Measurements from ENCODE around the gene EDN2.

EDN2 gene

GRCh38 chr1:41465741-41466140 lies 18.7 kb downstream of the EDN2 start:
- no peaks in the 10 kb centered on the region for H4K20me1 ChIP-seq (ENCODE audit: insufficient read depth, low read length)
- no peak for DNase-seq
- TF ChIP-seq CTCF (IDR thresholded peaks at IDR 0.05; ENCODE audit: low read length) (no peak), EZH2 (optimal IDR thresholded peaks at IDR 0.05; ENCODE audit: low read depth, low read length) (no peak), EZH2phosphoT487 (IDR thresholded peaks at IDR 0.05; ENCODE audit: low read length) (no peak)
- no peak overlapping the region for H3K4me3 ChIP-seq (ENCODE audit: low read length)
- no peak overlapping the region for H3K27ac ChIP-seq (ENCODE audit: low read length)
- no peak overlapping the region for H3K9ac ChIP-seq (ENCODE audit: low read length)
- H3K27me3 ChIP-seq (replicated peaks; ENCODE audit: insufficient read depth, low read length): no peaks in the 10 kb centered on the region
- H2AFZ ChIP-seq (ENCODE audit: low read length): no peak overlapping the region
- H3K9me2 ChIP-seq (replicated peaks; ENCODE audit: insufficient read depth, low read length): no peaks in the 10 kb centered on the region
- H3K79me2 ChIP-seq (ENCODE audit: low read length): no peaks in the 10 kb centered on the region
- no peaks in the 10 kb centered on the region for H3K9me3 ChIP-seq (replicated peaks; ENCODE audit: insufficient read depth, low read length)
- no peaks in the 10 kb centered on the region for H3F3A ChIP-seq (ENCODE audit: insufficient read depth, low read length)
- no peaks in the 10 kb centered on the region for H3K4me1 ChIP-seq (ENCODE audit: low read length)
- no peak overlapping the region for H3K4me2 ChIP-seq (ENCODE audit: low read depth, low read length)
- H3K36me3 ChIP-seq (replicated peaks; ENCODE audit: insufficient read depth, low read length): no peaks in the 10 kb centered on the region

- Histone ChIP-seq H3F3A (ENCODE audit: insufficient read depth, low read length) (no peaks in the 10 kb centered on the region), H3K79me2 (ENCODE audit: low read length) (no peaks in the 10 kb centered on the region), H3K36me3 (replicated peaks; ENCODE audit: insufficient read depth, low read length) (no peaks in the 10 kb centered on the region), H3K27me3 (replicated peaks; ENCODE audit: insufficient read depth, low read length) (no peaks in the 10 kb centered on the region), H3K9me2 (replicated peaks; ENCODE audit: insufficient read depth, low read length) (no peaks in the 10 kb centered on the region), H3K4me2 (ENCODE audit: low read depth, low read length) (no peak overlapping the region), H3K4me1 (ENCODE audit: low read length) (no peaks in the 10 kb centered on the region), H2AFZ (ENCODE audit: low read length) (no peak overlapping the region), H3K27ac (ENCODE audit: low read length) (no peak overlapping the region), H3K9ac (ENCODE audit: low read length) (no peak overlapping the region), H3K9me3 (replicated peaks; ENCODE audit: insufficient read depth, low read length) (no peaks in the 10 kb centered on the region), H4K20me1 (ENCODE audit: insufficient read depth, low read length) (no peaks in the 10 kb centered on the region), H3K4me3 (ENCODE audit: low read length) (no peak overlapping the region)
- no peak for TF ChIP-seq EZH2 (optimal IDR thresholded peaks at IDR 0.05; ENCODE audit: low read depth, low read length)
- no peak for TF ChIP-seq EZH2phosphoT487 (IDR thresholded peaks at IDR 0.05; ENCODE audit: low read length)
- no peak for TF ChIP-seq CTCF (IDR thresholded peaks at IDR 0.05; ENCODE audit: low read length)
- no peak for DNase-seq
These were observed 19.6 kb downstream of the EDN2 start for GRCh38 chr1:41464885-41465284.

GRCh38 chr1:41463516-41463915 lies 21.0 kb downstream of the EDN2 start:
- TF ChIP-seq CTCF (IDR thresholded peaks at IDR 0.05; ENCODE audit: low read length): no peak
- no peak for TF ChIP-seq EZH2 (optimal IDR thresholded peaks at IDR 0.05; ENCODE audit: low read depth, low read length)
- no peak for TF ChIP-seq EZH2phosphoT487 (IDR thresholded peaks at IDR 0.05; ENCODE audit: low read length)
- no peaks in the 10 kb centered on the region for H3K9me2 ChIP-seq (replicated peaks; ENCODE audit: insufficient read depth, low read length)
- no peak overlapping the region for H3K4me2 ChIP-seq (ENCODE audit: low read depth, low read length)
- no peaks in the 10 kb centered on the region for H3K4me1 ChIP-seq (ENCODE audit: low read length)
- H3K27ac ChIP-seq (ENCODE audit: low read length): no peak overlapping the region
- no peaks in the 10 kb centered on the region for H3K27me3 ChIP-seq (replicated peaks; ENCODE audit: insufficient read depth, low read length)
- no peak for DNase-seq
- no peak overlapping the region for H3K4me3 ChIP-seq (ENCODE audit: low read length)
- H3F3A ChIP-seq (ENCODE audit: insufficient read depth, low read length): no peaks in the 10 kb centered on the region
- H4K20me1 ChIP-seq (ENCODE audit: insufficient read depth, low read length): no peaks in the 10 kb centered on the region
- H3K36me3 ChIP-seq (replicated peaks; ENCODE audit: insufficient read depth, low read length): no peaks in the 10 kb centered on the region
- no peak overlapping the region for H2AFZ ChIP-seq (ENCODE audit: low read length)
- H3K79me2 ChIP-seq (ENCODE audit: low read length): no peaks in the 10 kb centered on the region
- no peaks in the 10 kb centered on the region for H3K9me3 ChIP-seq (replicated peaks; ENCODE audit: insufficient read depth, low read length)
- H3K9ac ChIP-seq (ENCODE audit: low read length): no peak overlapping the region
